GM10847 (cell line): ENCODE data around the gene LDB2.

Source experiments
- POLR2A ChIP-seq: IDR thresholded peaks from 2 replicates; pipeline ENCODE4 v1.6.1; 2011; ENCODE audit not compliant: insufficient read length; ENCODE audit errors: extremely low read depth

Gene LDB2

DNA sequence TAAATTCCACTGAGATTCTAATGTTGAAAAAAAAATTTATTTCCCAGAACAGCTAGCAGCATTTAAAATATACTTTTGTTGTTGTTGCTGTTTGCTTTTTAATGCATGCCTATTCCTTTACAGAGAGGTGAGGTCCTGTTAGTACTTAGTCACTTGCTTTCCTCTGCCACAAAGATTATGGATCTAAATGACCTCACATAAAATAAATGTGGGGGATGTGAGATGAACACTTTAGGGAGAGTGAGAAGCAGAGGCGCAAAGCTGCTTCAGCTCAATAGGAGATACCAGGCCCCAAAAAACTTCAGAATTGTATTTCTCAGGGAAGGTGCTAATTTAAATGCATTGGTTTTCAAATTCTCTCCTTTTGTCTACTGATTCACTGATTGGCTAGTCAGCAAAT is 4.0 kb downstream of the LDB2 start:
- no peak for TF ChIP-seq POLR2A

DNA sequence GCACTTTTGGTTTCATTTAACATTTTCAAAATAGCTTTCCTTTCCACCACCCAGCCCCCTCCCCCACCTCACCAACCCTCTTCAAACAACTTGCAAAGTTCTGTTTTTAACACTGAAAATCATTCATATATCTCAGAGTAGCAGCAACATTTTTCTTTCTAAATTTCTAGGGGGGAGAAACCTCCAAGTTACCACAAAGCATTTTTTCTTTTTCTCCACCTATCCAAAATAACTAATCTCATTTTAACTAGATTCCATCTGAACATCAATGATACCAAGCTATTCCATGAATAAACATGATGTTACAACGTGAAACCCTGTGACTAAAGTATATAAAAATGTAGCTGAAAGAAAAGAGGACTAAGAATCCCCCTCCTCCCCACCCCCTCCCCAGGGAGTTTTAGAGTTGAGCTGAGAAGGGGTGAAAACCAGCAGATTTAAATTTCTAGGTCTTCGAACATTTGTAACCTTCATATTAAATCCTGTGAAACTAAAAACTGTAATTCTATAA is 5.2 kb downstream of the LDB2 start:
- TF ChIP-seq POLR2A = no peak

GRCh38 chr4:16890651-16891050 is 7.8 kb downstream of the LDB2 start:
- TF ChIP-seq POLR2A = no peak

DNA sequence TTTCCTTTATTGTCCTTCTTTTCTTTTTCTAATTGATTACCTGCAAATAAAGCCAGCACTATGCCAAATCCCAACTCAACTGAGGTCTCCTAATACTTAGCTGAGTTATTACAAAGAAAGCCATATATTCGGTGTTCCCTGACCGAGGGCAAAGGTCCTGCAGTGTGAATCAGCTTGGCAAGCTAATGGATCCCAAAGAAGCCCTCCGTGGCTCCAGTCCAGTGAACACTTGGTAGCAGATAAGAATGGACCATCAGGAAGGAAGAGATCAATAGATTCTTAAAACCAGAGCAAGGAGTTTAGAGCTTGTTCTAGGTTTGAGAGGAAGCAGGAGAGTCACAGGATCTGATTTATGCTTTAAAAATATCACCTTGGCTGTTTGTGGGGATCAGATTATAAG is 8.5 kb downstream of the LDB2 start:
- TF ChIP-seq POLR2A = no peak

GRCh38 chr4:16887887-16888286 is 10.6 kb downstream of the LDB2 start:
- no peak for TF ChIP-seq POLR2A

- TF ChIP-seq POLR2A = no peak
Observed at GRCh38 chr4:16884673-16885460, 13.6 kb downstream of the LDB2 start.

DNA sequence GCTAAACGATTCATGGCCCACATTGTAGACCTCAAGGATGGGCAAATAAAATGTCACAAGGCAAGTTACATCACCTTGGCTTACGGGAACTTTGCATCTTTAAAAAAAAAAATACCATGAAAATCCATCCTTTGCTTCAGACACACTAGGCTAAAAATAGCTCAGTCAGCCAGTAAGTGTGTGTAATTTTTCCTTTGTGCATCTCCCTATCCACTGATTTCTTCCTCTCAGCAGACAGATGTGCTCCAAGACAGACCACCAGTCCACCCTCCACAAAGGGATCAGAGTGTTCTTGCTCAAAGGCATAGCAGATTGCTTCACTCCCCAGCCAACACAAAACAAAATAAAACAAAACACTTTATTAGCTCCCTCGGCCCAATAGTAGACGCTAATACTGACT is 14.6 kb downstream of the LDB2 start:
- TF ChIP-seq POLR2A = no peak

DNA sequence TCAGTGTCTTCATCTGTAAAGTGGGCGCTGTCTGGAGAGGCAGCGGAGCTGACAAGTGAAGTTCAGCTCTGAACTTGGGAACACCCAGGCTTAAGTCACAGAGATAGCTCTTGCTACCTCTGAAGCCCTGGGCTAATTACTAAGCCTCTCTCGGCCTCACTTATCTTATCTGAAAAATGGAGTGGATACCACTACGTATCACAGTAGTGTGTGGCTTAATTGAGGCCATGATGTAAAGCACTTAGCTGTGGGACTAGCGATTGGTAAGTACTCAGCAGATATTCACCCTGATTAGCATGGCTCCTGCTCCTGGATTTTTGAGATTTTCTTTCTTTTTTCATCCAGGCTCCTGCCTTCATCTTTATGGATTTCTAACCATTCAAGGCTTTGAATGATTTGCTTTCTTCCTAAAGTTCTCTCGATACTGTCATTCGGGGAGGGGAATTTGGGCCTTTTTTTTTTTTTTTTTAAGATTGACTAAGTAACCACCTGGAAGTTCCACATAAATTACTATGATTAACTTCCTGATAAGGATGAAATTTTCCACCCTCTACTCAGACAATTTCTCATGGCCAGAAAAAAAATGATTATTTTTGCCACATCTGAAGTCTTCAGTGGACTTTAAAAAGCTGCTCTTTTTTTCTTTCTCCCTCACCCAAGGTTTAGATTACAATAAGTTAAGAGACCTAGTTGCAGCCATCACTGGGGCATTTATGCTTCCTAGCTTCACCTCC is 17.1 kb downstream of the LDB2 start:
- no peak for TF ChIP-seq POLR2A

GRCh38 chr4:16875487-16875886 is 23.0 kb downstream of the LDB2 start:
- TF ChIP-seq POLR2A = no peak

DNA sequence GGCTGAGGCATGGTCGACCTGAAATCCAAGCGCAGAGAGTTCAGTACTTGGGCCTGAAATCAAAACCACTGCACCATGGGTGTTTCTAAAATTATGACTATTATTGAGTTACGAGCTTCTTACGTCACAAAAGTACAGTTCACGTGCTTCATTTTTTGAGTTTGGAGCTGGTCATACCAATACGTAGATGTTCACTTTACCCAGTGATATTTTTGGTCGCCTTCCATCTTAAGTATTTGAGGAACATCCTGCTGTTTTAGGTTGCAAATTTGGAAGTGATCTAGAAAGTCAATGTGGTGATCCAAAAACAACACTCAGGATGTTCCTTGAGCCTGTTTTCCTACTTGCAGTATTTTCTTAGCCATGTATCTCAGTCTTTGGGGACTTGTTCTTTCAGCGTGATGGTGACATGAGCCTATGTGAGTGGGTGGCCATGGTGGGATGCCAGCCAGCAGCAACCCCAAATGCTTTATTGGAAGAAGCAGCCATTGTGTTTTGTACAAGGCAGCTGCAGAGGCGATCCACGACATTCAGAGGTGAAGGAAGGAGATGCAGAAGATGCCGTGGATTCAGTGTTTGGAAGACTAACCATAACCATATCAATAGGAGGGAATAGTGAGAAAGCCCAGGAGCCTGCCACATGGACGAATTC is 28.7 kb downstream of the LDB2 start:
- no peak for TF ChIP-seq POLR2A

DNA sequence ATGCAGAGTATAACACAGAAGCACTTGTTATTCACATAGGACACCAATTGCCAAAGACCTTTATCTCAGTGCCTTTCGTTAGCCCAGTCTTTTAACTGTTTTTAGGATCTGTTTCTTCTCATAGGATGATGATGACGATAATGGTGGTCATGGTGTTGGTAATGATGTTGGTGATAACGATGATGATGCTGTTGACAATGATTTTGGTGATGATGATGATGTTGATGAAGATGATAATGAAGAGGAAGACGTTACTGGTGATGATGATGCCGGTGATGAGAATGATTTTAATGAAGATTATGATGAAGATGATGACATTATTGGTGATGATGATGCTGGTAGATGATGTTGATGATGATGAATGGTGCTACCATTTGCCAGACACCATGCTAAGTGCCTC is 29.8 kb downstream of the LDB2 start:
- TF ChIP-seq POLR2A = no peak

- no peak for TF ChIP-seq POLR2A
Observed at GRCh38 chr4:16867827-16868226, 30.6 kb downstream of the LDB2 start.

GRCh38 chr4:16866974-16867373 is 31.5 kb downstream of the LDB2 start:
- no peak for TF ChIP-seq POLR2A

- no peak for TF ChIP-seq POLR2A
Observed at GRCh38 chr4:16865897-16866283, 32.6 kb downstream of the LDB2 start.

DNA sequence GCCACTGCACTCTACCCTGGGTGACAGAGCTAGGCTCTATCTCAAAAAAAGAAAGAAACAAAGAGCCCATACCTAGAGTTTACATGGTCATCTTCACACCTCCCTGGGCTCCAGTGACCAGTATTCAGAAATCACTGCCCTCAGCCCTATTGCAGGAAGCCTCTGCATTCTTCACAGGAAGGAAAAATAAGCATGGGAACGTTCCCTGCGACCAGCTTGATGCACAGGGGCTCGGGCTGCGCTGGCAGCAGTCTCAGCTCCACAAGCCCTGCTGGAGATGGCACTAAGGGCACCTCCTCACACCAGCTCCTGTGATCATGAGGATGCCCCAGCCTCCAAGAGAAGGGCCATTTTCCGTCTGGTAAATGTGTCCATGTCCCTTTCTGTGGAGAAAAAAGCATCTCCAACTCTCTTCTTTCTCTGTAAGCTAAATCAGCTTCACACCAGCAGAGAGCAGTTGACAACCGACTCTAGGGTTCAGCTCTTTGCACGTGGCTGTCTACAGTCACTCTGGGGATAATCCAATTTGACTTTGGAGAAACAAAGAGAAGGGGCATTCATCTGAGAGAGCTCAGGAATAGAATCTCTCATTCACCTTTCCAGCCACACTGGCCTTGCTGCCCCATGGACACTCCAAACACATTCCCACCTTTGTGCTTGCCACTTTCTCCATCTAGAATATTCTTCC is 33.1 kb downstream of the LDB2 start:
- TF ChIP-seq POLR2A = no peak
